T-helper 1 cell treated with Interleukin-12 subunit alpha and Interleukin-12 subunit beta and Interleukin-4 antibody, amounts not matched to agents 30 μg/mL and 1 μg/mL, for 36 hours (primary cell): ENCODE measurements around the gene PRRT2.
"Not testable (repeated sequence)": the region's sequence is repeated elsewhere in the genome, so short reads cannot be mapped to it uniquely, and the experiment has no call there.

ENCODE experiments used
- H3K27ac Mint-ChIP-seq: one replicate; pipeline ENCODE4 v1.8.0; 2021; ENCODE audit warnings: mild to moderate bottlenecking, mixed read lengths
- H3K27me3 Mint-ChIP-seq: one replicate; pipeline ENCODE4 v1.8.0; 2021; ENCODE audit warnings: low read depth, mixed read lengths
- H3K36me3 Mint-ChIP-seq: one replicate; pipeline ENCODE4 v1.8.0; 2021; ENCODE audit warnings: low read depth, mixed read lengths
- H3K4me1 Mint-ChIP-seq: one replicate; pipeline ENCODE4 v1.8.0; 2021; ENCODE audit warnings: low read depth, mixed read lengths
- H3K4me3 Mint-ChIP-seq: one replicate; pipeline ENCODE4 v1.8.0; 2021; ENCODE audit warnings: mild to moderate bottlenecking, moderate library complexity, mixed read lengths
- H3K9me3 Mint-ChIP-seq: one replicate; pipeline ENCODE4 v1.8.0; 2021; ENCODE audit warnings: mixed read lengths

PRRT2 gene

DNA sequence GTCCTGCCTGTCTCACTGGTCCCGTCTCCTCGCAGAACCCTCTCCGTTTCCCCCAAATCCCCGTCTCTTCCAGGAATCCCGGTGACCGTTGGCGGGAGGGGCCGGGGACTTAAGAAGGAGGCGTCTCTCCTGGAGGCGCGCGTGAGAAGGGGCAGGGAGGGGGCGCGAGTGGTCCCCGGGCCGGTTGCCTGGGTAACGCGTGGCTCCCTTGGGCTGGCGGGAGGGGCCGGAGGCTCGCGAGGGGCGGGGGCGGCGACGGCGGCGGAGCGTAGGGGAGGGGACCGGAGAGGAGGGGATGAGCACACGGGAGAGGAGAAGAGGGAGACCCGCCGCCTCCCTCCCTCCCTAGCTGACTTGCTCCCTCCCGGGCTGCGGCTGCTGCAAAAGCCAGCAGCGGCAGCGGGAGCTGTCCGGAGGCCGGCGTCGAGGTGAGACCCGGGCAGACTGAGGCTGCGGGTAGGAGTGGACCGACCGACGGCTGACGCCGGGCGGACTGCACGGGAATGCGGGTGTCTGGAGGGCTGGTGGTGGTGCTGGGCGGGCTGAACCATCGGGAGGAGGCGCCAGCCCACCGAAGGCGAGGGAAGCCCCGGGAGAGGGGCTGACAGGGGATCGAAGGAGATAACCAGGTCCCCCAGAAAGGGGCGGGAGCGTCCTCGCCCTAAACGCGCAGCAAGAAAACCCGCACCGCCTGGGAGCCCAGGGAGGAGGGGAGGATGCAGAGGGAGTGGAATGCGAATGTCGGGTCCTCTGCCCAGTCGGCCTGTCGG is at the start of gene PRRT2:
TSS of gene PRRT2 (plus strand) at position 298 of the 770 bp plus-strand sequence. CDS start 862 bp downstream, outside the sequence.
- Mint-ChIP-seq H3K27me3 (peaks cover 11% of the 10 kb centered on the region), H3K36me3 (peaks cover 24% of the 10 kb centered on the region), H3K4me1 (peaks cover 50% of the 10 kb centered on the region), H3K9me3 (no peaks in the 10 kb centered on the region), H3K4me3 (peak within 1 kb of the TSS; percentile 91), H3K27ac (peak within 1 kb of the TSS; percentile 85)

- Mint-ChIP-seq H3K36me3 (no peaks in the 10 kb centered on the region), H3K27me3 (peaks cover 10% of the 10 kb centered on the region), H3K4me3 (no peak overlapping the region), H3K9me3 (no peaks in the 10 kb centered on the region), H3K27ac (no peak overlapping the region), H3K4me1 (peaks cover 1% of the 10 kb centered on the region)
Observed at GRCh38 chr16:29763326-29763725, 48.7 kb upstream of the PRRT2 start.

- no peaks in the 10 kb centered on the region for H3K9me3 Mint-ChIP-seq
- peaks cover 10% of the 10 kb centered on the region for H3K27me3 Mint-ChIP-seq
- H3K4me1 Mint-ChIP-seq: peaks cover 1% of the 10 kb centered on the region
- no peak overlapping the region for H3K4me3 Mint-ChIP-seq
- no peaks in the 10 kb centered on the region for H3K36me3 Mint-ChIP-seq
- H3K27ac Mint-ChIP-seq: no peak overlapping the region
Observed at GRCh38 chr16:29765167-29766032, 46.6 kb upstream of the PRRT2 start.

DNA sequence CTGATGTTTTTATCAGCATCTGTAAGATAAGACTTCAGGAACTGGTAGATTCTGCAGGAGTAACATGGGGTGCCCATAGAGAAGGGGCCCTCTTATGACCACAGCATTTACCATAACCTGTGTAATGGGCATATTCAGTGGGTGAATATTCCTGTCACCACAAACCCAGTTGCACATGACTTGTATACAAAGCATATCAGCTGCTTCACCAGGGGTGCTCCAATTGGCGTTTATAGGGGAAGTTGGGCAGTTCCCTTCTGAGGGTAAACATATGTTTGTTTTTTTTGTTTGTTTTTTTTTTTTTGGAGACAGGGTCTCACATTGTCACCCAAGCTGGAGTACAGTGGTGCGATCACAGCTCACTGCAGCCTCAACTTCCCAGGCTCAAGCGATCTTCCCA is 45.4 kb upstream of the PRRT2 start:
- no peak overlapping the region for H3K27ac Mint-ChIP-seq
- no peaks in the 10 kb centered on the region for H3K36me3 Mint-ChIP-seq
- no peaks in the 10 kb centered on the region for H3K9me3 Mint-ChIP-seq
- no peak overlapping the region for H3K4me3 Mint-ChIP-seq
- H3K4me1 Mint-ChIP-seq: peaks cover 1% of the 10 kb centered on the region
- H3K27me3 Mint-ChIP-seq: peaks cover 10% of the 10 kb centered on the region

GRCh38 chr16:29767062-29767461 is 44.9 kb upstream of the PRRT2 start:
- Mint-ChIP-seq H3K27me3 (peaks cover 10% of the 10 kb centered on the region), H3K27ac (no peak overlapping the region), H3K4me1 (peaks cover 2% of the 10 kb centered on the region), H3K36me3 (no peaks in the 10 kb centered on the region), H3K9me3 (no peaks in the 10 kb centered on the region), H3K4me3 (no peak overlapping the region)

GRCh38 chr16:29769507-29769906 is 42.5 kb upstream of the PRRT2 start:
- peaks cover 5% of the 10 kb centered on the region for H3K27me3 Mint-ChIP-seq
- no peaks in the 10 kb centered on the region for H3K9me3 Mint-ChIP-seq
- peaks cover 6% of the 10 kb centered on the region for H3K4me1 Mint-ChIP-seq
- H3K4me3 Mint-ChIP-seq: no peak overlapping the region
- no peak overlapping the region for H3K27ac Mint-ChIP-seq
- H3K36me3 Mint-ChIP-seq: no peaks in the 10 kb centered on the region

DNA sequence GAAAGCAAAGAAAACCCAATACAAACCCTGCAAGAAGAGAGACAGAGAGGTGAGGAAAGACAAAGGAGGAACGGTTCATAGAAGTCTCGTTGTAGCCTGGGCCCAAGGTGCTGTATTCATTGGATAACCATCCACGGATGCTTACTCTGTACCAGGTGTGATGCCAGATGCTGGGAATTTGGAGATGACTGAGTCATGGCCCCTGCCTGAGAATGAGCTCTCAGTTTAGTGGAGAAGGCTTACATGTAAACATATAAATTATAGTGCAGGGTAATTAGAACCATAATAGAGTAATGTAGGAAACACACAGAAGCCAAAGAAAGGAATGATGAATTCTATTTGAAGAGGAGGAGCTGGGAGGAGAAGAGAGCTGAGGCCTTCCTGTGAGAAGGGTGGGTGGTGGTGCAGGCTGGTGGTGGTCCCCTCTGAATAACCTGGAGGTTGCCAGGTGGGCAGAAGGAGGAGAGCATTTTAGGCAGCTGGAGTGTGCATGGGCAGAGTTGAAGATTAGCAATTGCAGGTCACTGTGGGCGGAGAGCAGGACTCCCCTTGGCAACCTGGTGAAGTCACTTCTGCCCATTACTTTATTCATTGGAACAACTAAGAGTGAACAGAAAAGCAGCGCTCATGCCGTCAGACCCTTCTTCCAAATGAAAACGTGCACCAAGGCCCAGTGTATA is 41.6 kb upstream of the PRRT2 start:
- no peaks in the 10 kb centered on the region for H3K9me3 Mint-ChIP-seq
- H3K27ac Mint-ChIP-seq: no peak overlapping the region
- no peak overlapping the region for H3K4me3 Mint-ChIP-seq
- peaks cover 6% of the 10 kb centered on the region for H3K4me1 Mint-ChIP-seq
- H3K27me3 Mint-ChIP-seq: peaks cover 3% of the 10 kb centered on the region
- H3K36me3 Mint-ChIP-seq: no peaks in the 10 kb centered on the region

DNA sequence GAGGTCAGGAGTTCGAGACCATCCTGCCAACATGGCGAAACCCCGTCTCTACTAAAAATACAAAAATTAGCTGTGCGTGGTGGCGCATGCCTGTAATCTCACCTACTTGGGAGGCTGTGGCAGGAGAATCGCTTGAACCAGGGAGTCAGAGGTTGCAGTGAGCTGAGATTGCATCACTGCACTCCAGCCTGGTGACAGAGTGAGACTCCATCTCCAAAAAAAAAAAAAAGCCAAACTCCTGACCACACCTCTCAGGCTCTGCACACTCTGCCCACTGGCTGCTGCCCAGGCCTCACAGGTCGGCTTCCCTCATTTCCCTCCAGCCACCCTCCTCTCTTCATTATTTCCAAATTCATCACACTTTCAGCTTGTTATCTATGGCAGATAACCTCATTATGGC is 39.7 kb upstream of the PRRT2 start:
- not testable (repeated sequence) for H3K27me3 Mint-ChIP-seq, H3K9me3 Mint-ChIP-seq, H3K27ac Mint-ChIP-seq, H3K4me3 Mint-ChIP-seq, H3K4me1 Mint-ChIP-seq, H3K36me3 Mint-ChIP-seq

- no peaks in the 10 kb centered on the region for H3K9me3 Mint-ChIP-seq
- H3K4me1 Mint-ChIP-seq: peaks cover 6% of the 10 kb centered on the region
- no peak overlapping the region for H3K4me3 Mint-ChIP-seq
- no peak overlapping the region for H3K27ac Mint-ChIP-seq
- no peaks in the 10 kb centered on the region for H3K36me3 Mint-ChIP-seq
- H3K27me3 Mint-ChIP-seq: peaks cover 18% of the 10 kb centered on the region
Observed at GRCh38 chr16:29774730-29775129, 37.3 kb upstream of the PRRT2 start.

- Mint-ChIP-seq H3K36me3 (no peaks in the 10 kb centered on the region), H3K4me3 (no peak overlapping the region), H3K27me3 (peaks cover 24% of the 10 kb centered on the region), H3K4me1 (peaks cover 6% of the 10 kb centered on the region), H3K27ac (no peak overlapping the region), H3K9me3 (no peaks in the 10 kb centered on the region)
Observed at GRCh38 chr16:29775742-29776408, 36.1 kb upstream of the PRRT2 start.

GRCh38 chr16:29777576-29778350 is 34.2 kb upstream of the PRRT2 start, which contains the start of gene ZG16:
Gene ZG16 (plus strand): TSS chr16:29778256. CDS start chr16:29779267, 1,011 bp downstream.
- no peaks in the 10 kb centered on the region for H3K9me3 Mint-ChIP-seq
- no peaks in the 10 kb centered on the region for H3K36me3 Mint-ChIP-seq
- H3K4me1 Mint-ChIP-seq: peaks cover 1% of the 10 kb centered on the region
- no peak within 1 kb of the TSS for H3K27ac Mint-ChIP-seq
- H3K27me3 Mint-ChIP-seq: peaks cover 24% of the 10 kb centered on the region
- H3K4me3 Mint-ChIP-seq: no peak within 1 kb of the TSS

DNA sequence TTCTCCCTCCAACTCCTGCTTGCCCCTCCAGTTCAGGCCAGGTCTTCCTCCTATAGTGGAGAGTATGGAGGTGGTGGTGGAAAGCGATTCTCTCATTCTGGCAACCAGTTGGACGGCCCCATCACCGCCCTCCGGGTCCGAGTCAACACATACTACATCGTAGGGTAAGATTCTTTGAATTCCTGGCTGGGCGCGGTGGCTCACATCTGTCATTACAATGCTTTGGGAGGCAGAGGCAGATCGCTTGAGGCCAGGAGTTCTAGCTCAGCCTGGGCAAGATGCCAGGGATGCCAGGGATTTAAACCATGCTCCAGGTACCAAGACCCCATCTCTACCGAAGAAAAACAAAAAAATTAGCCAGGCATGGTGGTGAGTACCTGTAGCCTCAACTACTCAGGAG is 32.5 kb upstream of the PRRT2 start:
- Mint-ChIP-seq H3K9me3 (no peaks in the 10 kb centered on the region), H3K27me3 (peaks cover 24% of the 10 kb centered on the region), H3K27ac (no peak overlapping the region)

GRCh38 chr16:29783094-29783953 is 28.7 kb upstream of the PRRT2 start:
- peaks cover 18% of the 10 kb centered on the region for H3K27me3 Mint-ChIP-seq
- not testable (repeated sequence) for H3K36me3 Mint-ChIP-seq, H3K4me3 Mint-ChIP-seq, H3K27ac Mint-ChIP-seq, H3K9me3 Mint-ChIP-seq
- peaks cover 15% of the 10 kb centered on the region for H3K4me1 Mint-ChIP-seq

More for the DNA sequence above, 32.5 kb upstream of the PRRT2 start:
- no peaks in the 10 kb centered on the region for H3K36me3 Mint-ChIP-seq
- peaks cover 8% of the 10 kb centered on the region for H3K4me1 Mint-ChIP-seq
- no peak overlapping the region for H3K4me3 Mint-ChIP-seq
